IPS DF 19.7 (cell line): ENCODE results near the gene GSTO2.

Experiments
- DNase-seq: peaks from one replicate; pipeline ENCODE4 v3.0.0-alpha.2; 2013; ENCODE audit warnings: low read depth, low spot score

Gene GSTO2

GRCh38 chr10:104253606-104254410, 15.2 kb upstream of the GSTO2 start:
- no peak for DNase-seq

- no peak for DNase-seq
These were observed 14.3 kb upstream of the GSTO2 start, which contains the start of gene GSTO1 for GRCh38 chr10:104254493-104255310. Gene GSTO1 (plus strand): TSS chr10:104254892. CDS start chr10:104254929, 37 bp downstream.

- DNase-seq: no peak
These were observed 13.5 kb upstream of the GSTO2 start for GRCh38 chr10:104255311-104255981.

- DNase-seq: no peak
These were observed 12.5 kb upstream of the GSTO2 start for GRCh38 chr10:104256335-104256961.

GRCh38 chr10:104257235-104257634, 11.7 kb upstream of the GSTO2 start:
- no peak for DNase-seq

GRCh38 chr10:104258209-104258608, 10.8 kb upstream of the GSTO2 start:
- no peak for DNase-seq

GRCh38 chr10:104259456-104259855, 9.5 kb upstream of the GSTO2 start:
- DNase-seq: no peak

- no peak for DNase-seq
These were observed 8.8 kb upstream of the GSTO2 start for GRCh38 chr10:104259999-104260774.

GRCh38 chr10:104260775-104261115, 8.2 kb upstream of the GSTO2 start:
- no peak for DNase-seq

- DNase-seq: no peak
These were observed 6.9 kb upstream of the GSTO2 start for GRCh38 chr10:104262055-104262454.

GRCh38 chr10:104264783-104265182, 4.2 kb upstream of the GSTO2 start:
- no peak for DNase-seq

- no peak for DNase-seq
These were observed 1.1 kb upstream of the GSTO2 start for GRCh38 chr10:104267721-104268404.

GRCh38 chr10:104268405-104268712, 625 bp upstream of the GSTO2 start:
- no peak for DNase-seq

- no peak for DNase-seq
These were observed 4.3 kb downstream of the GSTO2 start for GRCh38 chr10:104273286-104273685.

GRCh38 chr10:104273899-104274575, 5.1 kb downstream of the GSTO2 start:
- DNase-seq: no peak

- no peak for DNase-seq
These were observed 6.1 kb downstream of the GSTO2 start for GRCh38 chr10:104274762-104275721.

- DNase-seq: no peak
These were observed 7.2 kb downstream of the GSTO2 start for GRCh38 chr10:104276192-104276591.

GRCh38 chr10:104277785-104278184, 8.8 kb downstream of the GSTO2 start:
- DNase-seq: no peak
